Right lobe of liver (tissue), 6 donors: Measurements from ENCODE around the gene IL25. TPM values are rescaled to one million over a fixed set of nuclear protein-coding genes. Genes with fewer than 3 reads are reported as not detected.
"Not testable (repeated sequence)": the region's sequence is repeated elsewhere in the genome, so short reads cannot be mapped to it uniquely, and the experiment has no call there.

Experiments
- ATAC-seq, 4 donors: fragments of 200-7000 bp; cut with Tn5 transposase; one replicate each; pipeline ENCODE4 v1.9.1; 2020; ENCODE audit warnings: mild to moderate bottlenecking in 4 of 4, moderate library complexity in 4 of 4
- DNase-seq, 3 donors: peaks; one replicate each; pipeline ENCODE4 v3.0.0-alpha.2; 2020
- H3K27ac ChIP-seq, 3 donors: fragments of 200-600 bp; one replicate each; pipeline ENCODE4 v1.8.0; 2022
- H3K27me3 ChIP-seq, 2 donors: fragments of 200-600 bp; one replicate each; pipeline ENCODE4 v1.8.0; 2022
- H3K36me3 ChIP-seq, 4 donors: fragments of 200-600 bp; sonication (generic) in 1 of 4; one replicate each; pipeline versions ENCODE4 v1.5.1 to v1.8.0; 2017 to 2022; ENCODE audit warnings: control low read depth in 1 of 4
- H3K4me1 ChIP-seq, 4 donors: fragments of 200-600 bp; sonication (generic) in 1 of 4; one replicate each; pipeline versions ENCODE4 v1.5.1 to v1.8.0; 2017 to 2022; ENCODE audit warnings: control low read depth in 1 of 4
- H3K4me3 ChIP-seq, 3 donors: fragments of 200-600 bp; one replicate each; pipeline ENCODE4 v1.8.0; 2022
- H3K9me3 ChIP-seq, 4 donors: fragments of 200-600 bp; sonication (generic) in 1 of 4; one replicate each; pipeline versions ENCODE4 v1.5.1 to v1.8.0; 2017 to 2022; ENCODE audit warnings: control low read depth in 1 of 4
- POLR2A ChIP-seq: fragments of 450-650 bp; IDR thresholded peaks from one replicate; pipeline ENCODE4 v1.6.1; 2017; ENCODE audit warnings: antibody characterized with exemption, mild to moderate bottlenecking
- WGBS: methylation state at CpG from one replicate; pipeline ENCODE4 v1.1.6; 2018; ENCODE audit warnings: low coverage, low lambda C conversion rate; ENCODE audit not compliant: insufficient coverage; ENCODE audit errors: missing lambda C conversion rate; 5-methylcytosine and 5-hydroxymethylcytosine counted together
- intact Hi-C, 2 donors: fragments of 100-400 bp; cut with DNase I; formaldehyde crosslinking; loops; one replicate each; pipeline versions ENCODE4 v1.11.2 to v1.14.1; 2022
- total RNA-seq, 6 experiments: library from RNA; depleted of rRNA in 2 of 6; stranded (reverse); fragments of >200 nt in 2 of 6; fragmentation: NEBNext Ultra II Directional in 3 of 6; extraction: Animal tissue kit (Norgen Biotek cat#: 25700) in 3 of 6; gene quantifications; one replicate each; pipeline versions ENCODE4 v1.1.0 to v1.2.4, GENCODE V29; 2016 to 2023
- TF ChIP-seq, protein P1 (sequence below), 4 donors: fragments of 200-600 bp in 3 of 4; fragments of 450-650 bp in 1 of 4; IDR thresholded peaks; one replicate each; pipeline versions ENCODE4 v1.5.1 to v1.8.0; 2016 to 2022; ENCODE audit warnings: antibody characterized with exemption in 4 of 4, mild to moderate bottlenecking in 2 of 4
- donor health status: DM: no; HTN: yes; CAD: no.
- donor health status: DM: no; HTN: no; CAD: no.
- donor health status: DM: no; HTN: no; CAD: no.
- donor health status: DM: no; HTN: yes; CAD: no.
- donor health status: DM: no; HTN: yes; CAD: no.

The IL25 gene
- total RNA-seq, 6 experiments from 2014 or later = not detected

GRCh38 chr14:23388996-23389395, 16.4 kb downstream of the IL25 start:
- H3K27ac ChIP-seq = no peak overlapping the region
- no peaks in the 10 kb centered on the region for H3K4me1 ChIP-seq
- ATAC-seq (no peak), DNase-seq (no peak)
- TF ChIP-seq POLR2A = no peak
- TF ChIP-seq, protein P1, sequence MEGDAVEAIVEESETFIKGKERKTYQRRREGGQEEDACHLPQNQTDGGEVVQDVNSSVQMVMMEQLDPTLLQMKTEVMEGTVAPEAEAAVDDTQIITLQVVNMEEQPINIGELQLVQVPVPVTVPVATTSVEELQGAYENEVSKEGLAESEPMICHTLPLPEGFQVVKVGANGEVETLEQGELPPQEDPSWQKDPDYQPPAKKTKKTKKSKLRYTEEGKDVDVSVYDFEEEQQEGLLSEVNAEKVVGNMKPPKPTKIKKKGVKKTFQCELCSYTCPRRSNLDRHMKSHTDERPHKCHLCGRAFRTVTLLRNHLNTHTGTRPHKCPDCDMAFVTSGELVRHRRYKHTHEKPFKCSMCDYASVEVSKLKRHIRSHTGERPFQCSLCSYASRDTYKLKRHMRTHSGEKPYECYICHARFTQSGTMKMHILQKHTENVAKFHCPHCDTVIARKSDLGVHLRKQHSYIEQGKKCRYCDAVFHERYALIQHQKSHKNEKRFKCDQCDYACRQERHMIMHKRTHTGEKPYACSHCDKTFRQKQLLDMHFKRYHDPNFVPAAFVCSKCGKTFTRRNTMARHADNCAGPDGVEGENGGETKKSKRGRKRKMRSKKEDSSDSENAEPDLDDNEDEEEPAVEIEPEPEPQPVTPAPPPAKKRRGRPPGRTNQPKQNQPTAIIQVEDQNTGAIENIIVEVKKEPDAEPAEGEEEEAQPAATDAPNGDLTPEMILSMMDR (IDR thresholded peaks at IDR 0.05) = no peak
- no peaks in the 10 kb centered on the region for H3K27me3 ChIP-seq
- H3K9me3 ChIP-seq = no peaks in the 10 kb centered on the region
- no peak overlapping the region for H3K4me3 ChIP-seq
- intact Hi-C loops = loop anchor here in 1 of 2 donors (10.0 kb wide), 1 partner anchor 264 kb away; no protein-coding TSS in a partner anchor
- no peaks in the 10 kb centered on the region for H3K36me3 ChIP-seq
- 93% methylated on average over 2 of the region's 8 CpGs for WGBS

GRCh38 chr14:23389396-23389795, 16.8 kb downstream of the IL25 start:
- DNase-seq (no peak), ATAC-seq (no peak)
- H3K27me3 ChIP-seq = no peaks in the 10 kb centered on the region
- intact Hi-C loops = loop anchor here in 1 of 2 donors (10.0 kb wide), 1 partner anchor 265 kb away; no protein-coding TSS in a partner anchor
- no peaks in the 10 kb centered on the region for H3K36me3 ChIP-seq
- H3K4me3 ChIP-seq = no peak overlapping the region
- no peak for TF ChIP-seq POLR2A
- TF ChIP-seq, protein P1 (IDR thresholded peaks at IDR 0.05) = no peak
- no peaks in the 10 kb centered on the region for H3K9me3 ChIP-seq
- 53% methylated on average over 11 of the region's 12 CpGs for WGBS
- no peaks in the 10 kb centered on the region for H3K4me1 ChIP-seq
- no peak overlapping the region for H3K27ac ChIP-seq

- DNase-seq, H3K9me3 ChIP-seq, H3K27ac ChIP-seq, H3K27me3 ChIP-seq, H3K4me1 ChIP-seq, ATAC-seq, H3K4me3 ChIP-seq, H3K36me3 ChIP-seq: not testable (repeated sequence)
- intact Hi-C loops = loop anchor here in 1 of 2 donors (10.0 kb wide), 1 partner anchor 265 kb away; no protein-coding TSS in a partner anchor
- 80% methylated on average over 1 of the region's 19 CpGs for WGBS
Measured at GRCh38 chr14:23389871-23390270, 17.3 kb downstream of the IL25 start.

DNA sequence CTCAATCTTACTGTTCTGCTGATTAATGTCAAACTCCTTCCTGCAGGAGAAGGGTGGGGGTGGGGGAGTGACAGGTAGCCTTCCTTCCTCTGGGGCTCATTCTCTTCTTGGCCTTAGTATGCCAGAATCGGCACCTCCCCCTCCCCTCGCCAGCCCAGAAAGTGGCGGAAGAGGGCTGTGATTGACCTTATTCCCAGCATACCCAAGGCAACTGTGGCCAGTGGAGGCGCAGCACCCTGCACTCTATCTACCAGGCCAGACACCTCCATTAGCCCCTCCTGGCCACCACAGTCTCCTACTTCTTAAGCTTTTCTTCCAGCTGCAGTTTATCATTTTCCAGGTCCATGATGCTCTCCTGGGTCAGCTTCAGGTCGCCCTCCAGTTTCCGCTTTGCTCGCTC, 20.0 kb downstream of the IL25 start:
- ATAC-seq (no peak), DNase-seq (no peak)
- Histone ChIP-seq H3K4me1 (no peaks in the 10 kb centered on the region), H3K4me3 (no peak overlapping the region), H3K27ac (no peak overlapping the region), H3K36me3 (no peaks in the 10 kb centered on the region), H3K9me3 (no peaks in the 10 kb centered on the region), H3K27me3 (no peaks in the 10 kb centered on the region)
- TF ChIP-seq, protein P1 (IDR thresholded peaks at IDR 0.05) = no peak
- TF ChIP-seq POLR2A = no peak
- 89% methylated on average over 3 of the region's 7 CpGs for WGBS
- intact Hi-C loops = no loop called here

DNA sequence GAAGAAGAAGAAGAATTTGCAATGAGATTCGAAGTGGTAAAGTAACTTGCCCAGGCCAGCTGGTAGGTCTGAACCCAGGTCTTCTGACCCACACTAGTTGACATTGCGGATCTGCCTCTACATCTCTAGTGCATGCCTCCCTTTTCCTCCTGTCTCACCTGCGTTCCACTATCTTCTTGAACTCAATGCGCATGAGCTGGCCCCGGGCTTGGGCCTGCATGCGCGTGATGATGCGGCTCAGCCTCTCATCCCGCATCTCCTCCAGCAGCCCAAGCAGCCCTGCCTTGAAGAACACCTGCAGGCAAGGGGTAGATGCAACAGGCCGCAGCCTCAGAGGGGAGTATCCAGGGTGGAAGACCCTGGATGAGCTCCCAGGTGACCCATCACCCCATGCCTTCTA, 23.5 kb downstream of the IL25 start:
- no peaks in the 10 kb centered on the region for H3K9me3 ChIP-seq
- H3K4me1 ChIP-seq = no peaks in the 10 kb centered on the region
- intact Hi-C loops = no loop called here
- ATAC-seq (no peak), DNase-seq (no peak)
- 82% methylated on average over 9 of the region's 10 CpGs for WGBS
- no peaks in the 10 kb centered on the region for H3K36me3 ChIP-seq
- TF ChIP-seq, protein P1 (IDR thresholded peaks at IDR 0.05) = no peak
- no peak for TF ChIP-seq POLR2A
- H3K27me3 ChIP-seq = no peaks in the 10 kb centered on the region
- no peak overlapping the region for H3K4me3 ChIP-seq
- no peak overlapping the region for H3K27ac ChIP-seq
